GM21515 (cell line): ENCODE data around the gene HAUS2.
A peak's percentile ranks its signal among the peaks of the same experiment; 100 is the strongest.
"Not testable (repeated sequence)": the region's sequence is repeated elsewhere in the genome, so short reads cannot be mapped to it uniquely, and the experiment has no call there.

ENCODE experiments used
- ATAC-seq: cut with Tn5 transposase; IDR thresholded peaks from one replicate; pipeline ENCODE4 v1.9.1; 2021; ENCODE audit not compliant: unreplicated experiment

HAUS2 gene

DNA sequence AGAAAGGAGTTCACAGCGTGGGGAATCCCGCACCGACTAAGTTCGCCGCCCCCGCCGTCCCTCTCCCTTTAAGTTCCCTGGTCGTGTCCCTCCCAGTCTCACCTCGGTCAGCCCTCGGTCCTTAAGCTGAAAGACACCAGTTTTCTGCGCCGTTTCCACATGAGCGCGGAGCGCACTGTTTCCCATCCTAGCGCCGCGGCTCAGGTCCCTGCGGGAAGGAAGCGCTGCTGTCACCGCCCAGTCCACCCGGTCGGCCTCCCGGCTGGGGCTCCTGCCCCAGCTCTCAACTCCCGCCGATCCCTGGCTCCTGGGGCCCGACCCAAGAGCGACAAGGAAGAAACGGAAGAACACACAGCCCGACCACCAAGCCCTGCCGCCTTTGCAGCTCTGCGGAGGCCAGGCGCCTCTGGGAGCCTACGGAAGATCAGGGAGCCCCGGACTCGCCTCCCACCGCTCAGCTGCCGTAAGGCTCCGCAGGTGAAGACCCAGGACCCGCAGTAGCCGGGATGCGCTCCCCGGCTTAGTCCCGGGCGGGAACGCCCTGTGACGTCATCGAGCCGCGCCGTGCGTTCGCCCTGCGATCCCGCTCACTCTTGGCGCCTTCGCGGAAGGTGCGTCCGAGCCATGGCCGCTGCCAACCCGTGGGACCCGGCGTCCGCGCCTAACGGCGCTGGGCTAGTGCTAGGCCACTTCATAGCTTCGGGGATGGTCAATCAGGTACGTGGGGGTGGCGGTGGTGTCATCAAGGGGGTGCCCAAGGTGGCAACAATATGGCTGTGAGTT lies at the start of gene HAUS2, which contains the start of gene LRRC57:
Gene HAUS2 (plus strand): TSS at position 590 of the 783 bp plus-strand sequence. CDS start 35 bp downstream, at position 625.
Gene LRRC57 (minus strand): TSS at position 545 of the 783 bp plus-strand sequence. CDS start 359 bp downstream, at position 186.
- ATAC-seq, result peak; percentile 77

DNA sequence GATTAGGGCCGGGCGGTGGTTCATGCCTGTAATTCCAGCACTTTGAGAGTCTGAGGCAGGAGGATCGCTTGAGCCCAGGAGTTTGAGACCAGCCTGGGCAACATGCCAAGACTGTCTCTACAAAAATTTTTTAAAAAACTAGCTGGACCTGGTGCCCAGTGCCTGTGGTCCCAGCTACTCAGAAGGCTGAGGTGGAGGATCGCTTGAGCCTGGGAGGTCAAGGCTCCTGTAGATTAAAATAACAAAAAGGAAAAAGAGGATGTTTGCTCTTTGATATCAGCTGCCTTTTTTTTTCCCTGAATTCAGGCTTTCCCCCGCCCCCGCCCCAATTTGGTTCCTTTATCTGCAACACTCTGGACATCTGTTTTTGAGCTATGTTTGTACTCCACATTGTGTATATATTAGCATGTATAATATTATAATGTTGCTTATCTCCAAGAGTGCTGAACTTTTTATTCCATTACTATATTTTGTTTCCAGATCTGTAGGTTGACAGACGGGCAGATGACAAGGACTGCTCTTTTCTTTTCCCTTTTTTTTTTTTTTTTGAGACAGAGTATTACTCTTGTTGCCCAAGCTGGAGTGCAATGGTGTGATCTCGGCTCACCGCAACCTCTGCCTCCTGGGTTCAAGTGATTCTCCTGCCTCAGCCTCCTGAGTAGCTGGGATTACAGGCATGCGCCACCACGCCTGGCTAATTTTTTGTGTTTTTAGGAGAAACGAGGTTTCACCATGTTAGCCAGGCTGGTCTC lies 48.6 kb upstream of the HAUS2 start:
- no peak for ATAC-seq

GRCh38 chr15:42502477-42502876 lies 46.2 kb upstream of the HAUS2 start:
- no peak for ATAC-seq

DNA sequence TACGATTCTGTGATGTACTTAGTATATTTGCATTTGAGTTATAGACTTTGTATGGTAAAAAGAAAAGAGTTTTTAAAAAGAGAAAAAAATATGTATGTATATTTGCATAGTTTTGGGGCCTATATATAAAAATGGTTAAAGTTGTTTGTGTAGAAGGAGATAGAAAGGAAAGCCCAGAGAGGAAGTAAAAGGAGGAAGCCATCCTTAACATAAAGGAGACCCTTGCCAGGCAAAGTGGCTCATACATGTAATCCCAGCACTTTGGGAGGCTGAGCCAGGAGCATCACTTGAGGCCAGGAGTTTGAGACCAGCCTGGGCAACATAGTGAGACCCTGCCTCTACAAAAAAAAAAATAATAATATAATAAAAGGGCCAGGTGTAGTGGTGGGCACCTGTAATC lies 44.8 kb upstream of the HAUS2 start:
- ATAC-seq, result no peak

GRCh38 chr15:42504631-42505030 lies 44.0 kb upstream of the HAUS2 start:
- ATAC-seq, result no peak

DNA sequence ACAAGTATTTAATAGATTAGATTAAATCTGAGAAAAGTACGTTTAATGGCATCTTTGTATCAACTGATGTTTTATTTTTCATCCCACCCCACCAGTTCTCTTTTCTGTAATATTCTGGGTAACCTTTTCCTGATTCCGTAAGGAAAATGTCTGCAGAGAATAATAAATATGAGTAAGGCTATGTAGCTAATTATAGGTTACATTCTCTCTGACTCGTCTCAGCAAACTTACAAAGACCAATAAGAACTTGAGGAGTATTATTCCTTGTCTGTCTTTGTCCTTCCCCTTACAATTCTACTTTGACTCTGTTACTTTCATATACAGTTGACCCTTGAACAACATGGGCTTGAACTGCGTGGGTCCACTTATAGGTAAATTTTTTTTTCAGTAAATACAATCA lies 41.1 kb upstream of the HAUS2 start:
- no peak for ATAC-seq

DNA sequence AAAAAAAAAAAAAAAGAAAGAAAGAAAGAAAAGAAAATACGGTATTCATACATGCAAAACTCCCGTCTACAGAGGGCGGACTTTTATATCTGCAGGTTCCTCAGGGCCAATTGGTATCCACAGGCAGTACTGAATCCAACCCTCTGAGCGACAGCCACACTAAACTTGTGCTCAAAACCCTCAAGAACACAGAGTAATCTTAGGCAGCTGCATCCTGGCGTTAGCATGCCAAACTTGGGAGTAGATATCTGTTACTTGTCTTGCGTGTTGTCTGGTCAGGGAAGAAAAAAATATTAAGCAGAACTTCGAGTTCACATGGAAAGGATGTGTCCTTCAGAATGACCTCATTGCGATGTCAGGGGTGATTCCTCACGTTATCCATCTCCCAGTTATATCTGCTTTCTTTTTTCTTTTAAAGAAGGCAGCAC lies 40.4 kb upstream of the HAUS2 start:
- ATAC-seq, result no peak

GRCh38 chr15:42510258-42511006 lies 38.2 kb upstream of the HAUS2 start:
- no peak for ATAC-seq

GRCh38 chr15:42511007-42511391 lies 37.6 kb upstream of the HAUS2 start:
- ATAC-seq, result no peak

DNA sequence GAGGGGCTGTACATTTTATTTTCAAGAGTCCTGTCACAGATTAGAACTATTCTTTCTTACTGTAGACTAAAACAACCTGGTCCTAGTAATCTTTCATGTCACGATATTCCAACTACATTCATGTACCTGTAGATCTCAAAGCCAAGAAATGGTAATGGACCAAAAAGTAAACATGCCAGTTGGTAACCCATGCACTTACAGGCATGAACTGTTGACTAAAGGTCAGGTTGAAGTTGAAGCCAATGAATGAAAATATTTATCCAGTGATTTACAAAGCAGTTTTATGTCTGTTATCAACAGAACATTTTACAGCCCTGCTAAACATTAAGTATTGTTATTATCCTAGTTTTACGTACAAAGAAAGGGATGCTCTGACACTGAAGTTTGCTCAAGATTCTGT lies 25.3 kb upstream of the HAUS2 start:
- no peak for ATAC-seq

GRCh38 chr15:42528970-42529369 lies 19.7 kb upstream of the HAUS2 start:
- no peak for ATAC-seq

- no peak for ATAC-seq
These were observed 15.4 kb upstream of the HAUS2 start for GRCh38 chr15:42533246-42533645.

DNA sequence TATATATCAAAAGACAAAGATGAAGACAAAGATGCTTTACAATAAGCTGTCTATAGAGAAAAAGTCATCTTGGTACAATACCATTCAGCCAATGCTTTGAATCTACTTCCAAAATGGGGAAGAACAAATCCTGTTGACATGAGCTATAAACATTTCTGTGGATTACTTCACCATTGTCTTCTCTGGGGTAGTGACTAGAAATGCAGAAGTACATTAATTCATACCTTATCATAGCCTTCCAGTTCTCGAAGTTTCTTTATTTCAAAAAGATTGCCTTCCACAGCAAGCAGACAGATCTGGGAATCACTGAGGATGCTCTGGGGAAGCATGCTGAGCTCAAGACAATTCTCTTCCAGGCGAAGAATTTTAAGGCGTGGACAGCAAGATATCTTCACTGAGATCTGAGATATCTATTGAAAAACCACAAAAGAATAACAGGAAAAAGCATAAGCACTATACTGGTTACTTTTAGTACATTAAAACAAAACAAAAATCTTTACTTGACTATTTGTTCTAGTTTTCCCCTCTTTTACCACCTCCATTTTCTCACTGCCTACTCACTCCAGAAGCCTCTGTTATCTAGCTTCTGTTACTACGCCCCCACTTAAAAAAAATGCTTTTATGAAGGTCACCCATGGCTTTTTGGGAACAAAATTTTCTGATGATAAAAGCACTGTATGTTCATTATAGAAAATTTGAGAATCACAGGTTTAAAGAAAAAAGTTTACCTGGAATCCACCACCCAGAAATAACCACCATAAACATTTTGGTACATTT lies 3.6 kb upstream of the HAUS2 start:
- ATAC-seq, result no peak

GRCh38 chr15:42547918-42548248 lies 755 bp upstream of the HAUS2 start:
- ATAC-seq, result no peak

GRCh38 chr15:42549032-42549491 lies 424 bp downstream of the HAUS2 start:
- ATAC-seq, result peak; percentile 33

DNA sequence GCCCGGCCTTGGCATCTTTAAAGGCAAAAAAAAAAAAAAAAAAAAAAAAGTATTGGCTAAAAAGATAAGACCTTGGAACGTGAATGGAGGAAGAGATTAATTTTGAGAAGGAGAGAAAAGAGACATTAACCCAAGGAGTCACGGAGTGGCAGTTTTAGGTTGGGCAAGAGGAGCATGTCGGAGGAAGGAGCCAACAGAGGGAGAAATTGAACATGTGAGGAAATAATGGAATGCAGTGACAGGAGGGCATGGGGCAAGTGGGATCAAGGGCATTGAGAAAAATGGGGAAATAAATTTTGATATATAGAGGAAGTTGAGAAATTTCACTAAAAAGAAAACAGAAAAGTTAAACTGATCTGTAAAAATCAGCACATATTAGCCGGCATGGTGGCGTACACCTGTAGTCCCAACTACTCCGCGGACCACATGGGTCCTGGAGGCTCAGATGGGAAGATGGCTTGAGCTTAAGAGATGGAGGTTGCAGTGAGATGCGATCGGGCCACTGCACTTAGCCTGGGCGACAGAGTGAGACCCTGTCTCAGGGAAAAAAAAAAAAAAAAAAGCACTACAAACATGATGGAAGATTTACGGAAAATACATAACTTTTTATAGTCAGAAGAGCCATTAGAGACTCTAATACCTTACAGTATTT lies 1.2 kb downstream of the HAUS2 start:
- no peak for ATAC-seq

GRCh38 chr15:42553554-42553953 lies 4.9 kb downstream of the HAUS2 start:
- no peak for ATAC-seq

GRCh38 chr15:42556550-42557207 lies 8.0 kb downstream of the HAUS2 start:
- not testable (repeated sequence) for ATAC-seq

- no peak for ATAC-seq
These were observed 10.1 kb downstream of the HAUS2 start for GRCh38 chr15:42558739-42559138.
